ENCODE measurements around the gene IP6K1. TPM values are rescaled to one million over a fixed set of nuclear protein-coding genes. Genes with fewer than 3 reads are reported as not detected.

The IP6K1 gene
- total and polyA plus RNA-seq, 10 donors, result 8.6 to 56.0 (median 46.4) TPM

DNA sequence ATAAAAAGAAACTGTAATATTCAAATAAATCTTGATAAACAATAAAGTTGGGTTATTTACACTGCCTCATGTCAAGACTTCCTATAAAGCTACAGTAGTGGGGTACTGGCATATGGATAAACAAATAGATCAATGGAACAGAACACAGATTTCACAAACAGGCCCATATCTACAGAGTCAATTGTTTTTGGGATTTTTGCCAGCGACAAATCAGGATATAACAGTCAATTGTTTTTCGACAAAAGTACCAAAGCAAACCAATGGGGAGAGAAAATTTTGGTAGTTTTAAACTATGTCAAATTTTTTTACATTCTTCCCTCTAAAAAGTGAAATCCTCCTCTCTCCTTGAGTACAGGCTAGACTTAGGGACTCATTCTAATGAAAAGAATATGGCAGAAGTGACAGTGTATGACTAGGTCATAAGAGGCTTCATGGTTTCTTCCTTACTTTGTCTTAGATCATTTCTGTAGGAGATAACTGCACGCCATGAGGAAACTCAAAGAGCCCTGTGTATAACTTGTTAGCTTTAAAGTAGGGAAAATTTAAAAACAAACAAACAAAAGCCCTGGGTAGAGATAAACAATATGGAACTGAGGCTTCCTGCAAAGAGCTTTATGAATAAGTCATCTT is 16.9 kb downstream of the IP6K1 start:
- H3K27ac ChIP-seq, result no peak overlapping the region
- TF ChIP-seq POLR2A (IDR thresholded peaks at IDR 0.05), result no peak
- TF ChIP-seq POLR2AphosphoS5 (IDR thresholded peaks at IDR 0.05), result no peak
- no peak for TF ChIP-seq CTCF (IDR thresholded peaks at IDR 0.05 in 8 of 11, conservative IDR thresholded peaks at IDR 0.05 in 3 of 11)
- peaks cover 0 to 62% (median 9%) of the 10 kb centered on the region in 6 donors for H3K4me1 ChIP-seq
- no peak overlapping the region for H3K4me3 ChIP-seq
- H3K9me3 ChIP-seq, result no peaks in the 10 kb centered on the region
- H3K27me3 ChIP-seq (replicated peaks in 1 of 7), result no peaks in the 10 kb centered on the region
- DNase-seq, result no peak
- H3K36me3 ChIP-seq, result peaks cover 0 to 41% (median 4%) of the 10 kb centered on the region in 6 donors
- 88 to 95% (median 93%) methylated on average over 3 of the region's 3 CpGs for WGBS, 5 donors
- intact Hi-C loops (cut with DNase I; ENCODE audit: low total_unique reads), result no loop called here

- no peaks in the 10 kb centered on the region for H3K9me3 ChIP-seq
- DNase-seq, result no peak
- no peak for TF ChIP-seq POLR2AphosphoS5 (IDR thresholded peaks at IDR 0.05)
- no peak for TF ChIP-seq POLR2A (IDR thresholded peaks at IDR 0.05)
- TF ChIP-seq CTCF (IDR thresholded peaks at IDR 0.05 in 8 of 11, conservative IDR thresholded peaks at IDR 0.05 in 3 of 11), result no peak
- peaks cover 0 to 57% (median 5%) of the 10 kb centered on the region in 6 donors for H3K36me3 ChIP-seq
- H3K27me3 ChIP-seq (replicated peaks in 1 of 7), result no peaks in the 10 kb centered on the region
- H3K4me3 ChIP-seq, result no peak overlapping the region
- peaks cover 0 to 43% (median 6%) of the 10 kb centered on the region in 6 donors for H3K4me1 ChIP-seq
- WGBS, 5 donors, result 94 to 99% (median 97%) methylated on average over 4 of the region's 4 CpGs
- intact Hi-C loops (cut with DNase I; ENCODE audit: low total_unique reads), result no loop called here
- H3K27ac ChIP-seq, result no peak overlapping the region
These were observed 22.4 kb downstream of the IP6K1 start for GRCh38 chr3:49763981-49764380.

GRCh38 chr3:49761661-49762060 is 24.7 kb downstream of the IP6K1 start:
- peaks cover 0 to 49% (median 3%) of the 10 kb centered on the region in 6 donors for H3K36me3 ChIP-seq
- no peak overlapping the region for H3K27ac ChIP-seq
- peaks cover 0 to 59% (median 6%) of the 10 kb centered on the region in 6 donors for H3K4me1 ChIP-seq
- no peaks in the 10 kb centered on the region for H3K9me3 ChIP-seq
- H3K27me3 ChIP-seq (replicated peaks in 1 of 7), result no peaks in the 10 kb centered on the region
- TF ChIP-seq POLR2AphosphoS5 (IDR thresholded peaks at IDR 0.05), result no peak
- TF ChIP-seq POLR2A (IDR thresholded peaks at IDR 0.05), result no peak
- TF ChIP-seq CTCF (IDR thresholded peaks at IDR 0.05 in 8 of 11, conservative IDR thresholded peaks at IDR 0.05 in 3 of 11), result no peak
- DNase-seq, result no peak
- no peak overlapping the region for H3K4me3 ChIP-seq
- 56 to 89% (median 75%) methylated on average over 3 of the region's 3 CpGs for WGBS, 5 donors
- intact Hi-C loops (cut with DNase I; ENCODE audit: low total_unique reads), result no loop called here

- Histone ChIP-seq H3K4me3 (no peak overlapping the region), H3K9me3 (no peaks in the 10 kb centered on the region), H3K4me1 (peaks cover 0 to 77% (median 17%) of the 10 kb centered on the region in 6 donors), H3K27ac (no peak overlapping the region), H3K27me3 (replicated peaks in 1 of 7) (no peaks in the 10 kb centered on the region), H3K36me3 (peaks cover 0 to 36% (median 3%) of the 10 kb centered on the region in 6 donors)
- TF ChIP-seq POLR2A (IDR thresholded peaks at IDR 0.05) (no peak), POLR2AphosphoS5 (IDR thresholded peaks at IDR 0.05) (no peak), CTCF (IDR thresholded peaks at IDR 0.05 in 8 of 11, conservative IDR thresholded peaks at IDR 0.05 in 3 of 11) (no peak)
- 32 to 71% (median 59%) methylated on average over 1 of the region's 1 CpG for WGBS, 5 donors
- DNase-seq, result no peak
- intact Hi-C loops (cut with DNase I; ENCODE audit: low total_unique reads), result no loop called here
These were observed 27.1 kb downstream of the IP6K1 start for GRCh38 chr3:49759226-49759625.
